GM03348 (cell line): ENCODE data around the gene MED13L.
A peak's percentile ranks its signal among the peaks of the same experiment; 100 is the strongest.
"Not testable (repeated sequence)": the region's sequence is repeated elsewhere in the genome, so short reads cannot be mapped to it uniquely, and the experiment has no call there.

Experiments used
- DNase-seq: peaks from one replicate; pipeline ENCODE4 v3.0.0; 2012; ENCODE audit warnings: low spot score

The MED13L gene

DNA sequence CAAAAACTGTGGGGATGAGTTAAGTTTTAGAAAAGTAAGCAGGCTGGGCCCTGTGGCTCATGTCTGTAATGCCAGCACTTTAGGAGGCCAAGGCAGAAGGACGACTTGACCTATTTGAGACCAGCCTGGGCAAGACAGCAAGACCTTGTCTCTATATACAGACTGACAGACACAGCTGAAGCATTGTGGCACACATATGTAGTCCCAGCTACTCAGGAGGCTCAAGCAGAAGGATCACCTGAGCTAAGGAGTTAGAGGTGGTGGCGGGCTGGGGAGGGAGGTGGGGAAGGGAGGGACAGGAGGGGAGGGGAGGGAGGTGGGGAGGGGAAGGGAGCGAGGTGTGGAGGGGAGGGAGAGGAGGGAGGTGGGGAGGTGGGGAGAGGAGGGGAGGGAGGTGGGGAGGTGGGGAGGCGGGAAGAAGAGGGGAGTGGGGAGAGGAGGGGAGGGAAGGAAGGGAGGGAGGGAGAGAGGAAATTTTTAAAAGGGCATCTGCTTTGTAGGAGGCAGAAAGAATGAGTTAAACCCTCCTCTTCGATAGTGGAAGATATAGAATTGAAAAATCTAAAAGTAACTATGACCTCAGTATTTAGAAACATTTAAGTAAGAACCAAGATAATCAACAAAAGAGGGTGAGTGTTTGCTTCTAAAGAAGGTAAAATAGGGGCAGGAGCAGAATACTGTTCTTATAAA, 30.9 kb downstream of the MED13L start:
- DNase-seq, result no peak

- no peak for DNase-seq
These were observed 32.3 kb downstream of the MED13L start for GRCh38 chr12:116245189-116245588.

GRCh38 chr12:116244474-116245090, 32.9 kb downstream of the MED13L start:
- DNase-seq, result no peak

DNA sequence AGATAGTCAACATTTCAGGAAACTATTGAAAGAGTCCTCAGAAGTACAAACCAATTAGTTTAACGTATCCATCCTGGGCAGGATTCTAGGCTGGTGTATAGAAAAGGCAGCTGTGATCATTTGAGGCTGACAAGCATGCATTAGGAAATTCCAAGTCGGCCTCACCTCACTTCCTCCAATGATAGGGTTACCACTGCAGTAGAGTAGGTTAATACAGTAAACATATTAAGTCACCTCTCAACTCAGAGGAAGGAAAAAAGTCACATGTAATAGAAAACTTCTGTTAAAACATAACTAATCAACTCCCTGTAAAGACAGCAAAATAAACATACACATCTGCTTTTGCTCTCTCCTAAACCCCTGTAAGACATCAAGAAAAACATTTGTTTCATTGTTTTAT, 33.5 kb downstream of the MED13L start:
- no peak for DNase-seq

- no peak for DNase-seq
These were observed 34.8 kb downstream of the MED13L start for GRCh38 chr12:116242740-116243139.

DNA sequence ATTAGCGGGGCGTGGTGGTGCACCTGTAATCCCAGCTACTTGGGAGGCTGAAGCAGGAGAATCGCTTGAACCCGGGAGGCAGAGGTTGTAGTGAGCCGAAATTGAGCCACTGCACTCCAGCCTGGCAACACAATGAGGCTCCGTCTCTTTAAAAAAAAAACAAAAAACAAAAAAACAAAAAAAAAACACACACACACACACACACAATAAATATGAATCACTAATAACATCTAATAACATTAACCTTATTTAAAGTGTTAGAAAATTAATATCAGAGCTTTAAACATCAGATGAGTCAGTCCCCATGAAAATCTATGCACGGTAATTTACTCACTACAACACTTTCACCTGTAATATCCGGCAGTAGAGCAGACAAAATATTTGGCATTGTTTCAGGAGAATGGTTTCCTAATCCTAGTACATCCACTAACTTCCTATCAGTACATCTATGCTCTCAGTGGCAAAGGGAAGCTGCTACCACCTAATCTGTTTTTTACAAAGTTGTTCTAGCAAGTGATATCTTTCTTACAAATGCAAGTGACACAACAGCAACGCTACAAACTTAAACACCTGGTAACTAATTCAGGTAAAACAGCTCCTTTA, 36.2 kb downstream of the MED13L start:
- no peak for DNase-seq

DNA sequence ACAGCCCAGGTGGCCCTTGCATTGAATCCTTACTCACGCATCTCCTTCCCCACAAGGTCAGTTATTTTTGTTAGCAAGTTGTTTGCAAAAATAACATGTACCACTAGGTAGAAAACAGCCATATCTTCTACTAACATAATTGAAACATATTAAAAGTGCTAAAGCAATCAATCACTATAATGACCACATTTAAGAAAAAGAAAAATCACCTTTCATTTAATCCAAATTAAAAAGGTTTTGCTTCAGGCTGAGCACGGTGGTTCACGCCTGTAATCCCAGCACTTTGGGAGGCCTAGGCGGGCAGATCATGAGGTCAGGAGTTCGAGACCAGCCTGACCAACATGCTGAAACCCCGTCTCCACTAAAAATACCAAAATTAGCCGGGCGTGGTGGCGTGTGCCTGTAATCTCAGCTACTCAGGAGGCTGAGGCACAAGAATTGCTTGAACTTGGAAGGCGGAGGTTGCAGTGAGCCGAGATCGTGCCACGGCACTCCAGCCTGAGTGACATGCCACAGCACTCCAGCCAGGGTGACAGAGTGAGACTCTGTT, 38.8 kb downstream of the MED13L start:
- not testable (repeated sequence) for DNase-seq

- no peak for DNase-seq
These were observed 39.3 kb downstream of the MED13L start for GRCh38 chr12:116238149-116238548.

GRCh38 chr12:116236976-116237375, 40.5 kb downstream of the MED13L start:
- no peak for DNase-seq

- DNase-seq, result peak; percentile 39
These were observed 41.3 kb downstream of the MED13L start for GRCh38 chr12:116236148-116236731.

- not testable (repeated sequence) for DNase-seq
These were observed 43.3 kb downstream of the MED13L start for GRCh38 chr12:116234148-116234547.

- no peak for DNase-seq
These were observed 43.8 kb downstream of the MED13L start for GRCh38 chr12:116233669-116234068.

- no peak for DNase-seq
These were observed 49.7 kb downstream of the MED13L start for GRCh38 chr12:116227811-116228210.

- DNase-seq, result no peak
These were observed 51.5 kb downstream of the MED13L start for GRCh38 chr12:116226026-116226425.

- DNase-seq, result peak; percentile 12
These were observed 55.1 kb downstream of the MED13L start for GRCh38 chr12:116222358-116222757.

DNA sequence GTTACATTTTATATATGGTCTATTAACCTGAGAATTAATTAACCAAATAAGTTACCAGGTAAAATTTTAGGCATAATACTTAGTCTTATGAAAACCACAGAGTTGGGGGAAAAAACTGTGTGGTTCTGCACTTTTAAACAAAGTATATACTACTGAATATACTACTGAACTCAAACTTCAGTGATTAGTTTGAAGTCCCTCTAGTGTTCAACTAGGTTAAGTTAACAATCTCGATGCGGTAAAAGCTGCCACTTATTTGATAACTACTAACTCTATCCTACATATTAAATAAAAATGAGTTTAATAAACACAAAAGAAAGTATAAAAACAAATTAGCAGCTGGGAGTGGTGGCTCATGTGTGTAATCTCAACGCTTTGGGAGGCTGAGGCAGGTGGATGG, 56.7 kb downstream of the MED13L start:
- DNase-seq, result no peak

- no peak for DNase-seq
These were observed 60.3 kb downstream of the MED13L start for GRCh38 chr12:116217045-116217735.

DNA sequence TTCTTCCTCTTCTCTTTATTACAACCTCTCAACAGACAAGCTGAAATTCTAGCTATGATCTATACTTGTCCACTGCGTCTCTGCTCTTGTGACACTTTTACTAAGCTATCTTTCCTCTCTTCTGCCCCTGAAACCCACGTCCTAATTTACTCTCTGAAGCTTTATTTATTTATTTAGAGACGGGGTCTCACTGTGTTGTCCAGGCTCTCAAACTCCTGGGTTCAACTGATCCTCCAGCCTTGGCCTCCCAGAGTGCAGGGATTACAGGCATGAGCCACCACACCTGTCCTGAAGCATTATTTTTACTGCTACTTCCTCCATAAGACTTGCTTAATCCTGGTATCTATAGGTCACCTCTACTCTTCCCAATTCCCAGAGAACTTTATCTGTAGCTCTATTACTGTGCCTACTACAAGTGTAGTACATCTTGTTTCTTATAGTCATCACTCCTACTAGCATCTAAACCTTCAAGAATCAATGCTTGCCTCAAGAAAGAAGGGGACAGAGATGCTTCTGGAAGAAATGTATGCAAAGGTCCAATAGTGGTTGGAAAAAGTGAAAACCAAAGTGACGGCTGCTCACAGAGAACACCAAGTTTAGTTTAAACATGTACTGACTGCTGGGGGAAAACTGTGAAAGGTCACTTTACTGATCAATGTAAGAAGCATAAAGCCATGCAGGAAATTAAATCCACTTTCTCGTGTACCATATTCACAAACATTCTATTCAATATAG, 61.3 kb downstream of the MED13L start:
- no peak for DNase-seq

- no peak for DNase-seq
These were observed 62.5 kb downstream of the MED13L start for GRCh38 chr12:116215023-116215422.

GRCh38 chr12:116213885-116214527, 63.5 kb downstream of the MED13L start:
- no peak for DNase-seq

DNA sequence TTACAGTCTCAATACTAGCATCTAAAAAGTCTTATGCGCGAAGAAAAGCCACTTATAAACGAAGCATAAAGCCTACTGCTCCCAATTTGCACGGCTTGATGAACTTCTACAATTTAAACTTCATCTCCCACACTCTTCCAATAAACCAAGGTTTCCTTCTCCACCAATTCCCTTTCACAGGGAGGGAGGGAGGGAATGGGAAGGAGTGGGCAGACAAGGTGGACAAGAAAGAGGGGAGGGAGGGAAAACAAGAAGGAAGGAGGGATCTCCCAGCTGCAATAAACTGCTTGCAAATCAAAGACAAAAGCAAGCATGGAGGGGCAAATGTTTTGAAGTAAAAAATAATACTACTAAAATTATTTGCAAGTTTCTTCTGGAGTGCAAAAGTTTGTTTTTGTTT, 64.5 kb downstream of the MED13L start:
- no peak for DNase-seq
